ENCODE results near the gene CPEB3.

DNA sequence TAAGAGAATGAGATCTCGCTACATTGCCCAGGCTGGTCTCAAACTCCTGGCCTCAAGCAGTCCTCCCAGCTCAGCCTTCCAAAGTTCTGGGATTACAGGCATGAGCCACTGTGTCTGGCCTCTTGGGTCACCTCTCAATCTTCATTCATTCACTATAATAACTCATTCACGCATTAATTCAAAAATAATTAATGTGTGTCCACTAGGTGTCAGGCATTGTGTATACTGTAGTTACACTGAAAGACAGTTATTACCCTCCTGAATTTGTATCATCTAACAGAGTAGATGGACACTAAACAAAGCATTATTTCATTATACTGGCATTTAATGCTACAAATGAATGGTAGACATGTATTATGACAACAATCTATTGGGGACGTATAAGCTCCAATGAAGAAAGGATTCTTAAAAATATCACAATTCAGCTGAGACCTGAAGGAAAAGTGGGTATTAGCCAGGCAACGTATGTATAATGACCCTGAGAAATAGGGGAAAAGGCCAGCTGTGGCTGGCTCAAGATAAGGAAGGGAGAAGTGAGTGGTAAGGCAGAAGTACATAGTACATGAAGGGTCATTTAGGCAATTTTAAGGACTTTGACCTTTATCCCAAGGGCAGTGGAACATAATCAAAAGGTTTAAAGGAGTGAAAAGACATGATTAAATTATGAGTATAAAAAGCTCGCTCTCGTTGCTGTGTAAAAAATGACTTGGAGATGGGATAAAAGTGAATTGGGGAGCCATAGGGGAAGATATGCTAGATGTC lies 216.6 kb downstream of the CPEB3 start:
- TF ChIP-seq POLR2A (IDR thresholded peaks at IDR 0.05) = no peak
- TF ChIP-seq, protein P1, sequence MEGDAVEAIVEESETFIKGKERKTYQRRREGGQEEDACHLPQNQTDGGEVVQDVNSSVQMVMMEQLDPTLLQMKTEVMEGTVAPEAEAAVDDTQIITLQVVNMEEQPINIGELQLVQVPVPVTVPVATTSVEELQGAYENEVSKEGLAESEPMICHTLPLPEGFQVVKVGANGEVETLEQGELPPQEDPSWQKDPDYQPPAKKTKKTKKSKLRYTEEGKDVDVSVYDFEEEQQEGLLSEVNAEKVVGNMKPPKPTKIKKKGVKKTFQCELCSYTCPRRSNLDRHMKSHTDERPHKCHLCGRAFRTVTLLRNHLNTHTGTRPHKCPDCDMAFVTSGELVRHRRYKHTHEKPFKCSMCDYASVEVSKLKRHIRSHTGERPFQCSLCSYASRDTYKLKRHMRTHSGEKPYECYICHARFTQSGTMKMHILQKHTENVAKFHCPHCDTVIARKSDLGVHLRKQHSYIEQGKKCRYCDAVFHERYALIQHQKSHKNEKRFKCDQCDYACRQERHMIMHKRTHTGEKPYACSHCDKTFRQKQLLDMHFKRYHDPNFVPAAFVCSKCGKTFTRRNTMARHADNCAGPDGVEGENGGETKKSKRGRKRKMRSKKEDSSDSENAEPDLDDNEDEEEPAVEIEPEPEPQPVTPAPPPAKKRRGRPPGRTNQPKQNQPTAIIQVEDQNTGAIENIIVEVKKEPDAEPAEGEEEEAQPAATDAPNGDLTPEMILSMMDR (IDR thresholded peaks at IDR 0.05) = no peak

Measured in testis (tissue), 2 donors.